Measurements from ENCODE around the gene REG1A. TPM values are rescaled to one million over a fixed set of nuclear protein-coding genes. Genes with fewer than 3 reads are reported as not detected.

Gene REG1A
- total and polyA plus RNA-seq, 9 of the 15 experiments (the other 6 are each of a cell fraction or from before 2014, with no cell fraction given): 3.1 TPM; not detected in 8

DNA sequence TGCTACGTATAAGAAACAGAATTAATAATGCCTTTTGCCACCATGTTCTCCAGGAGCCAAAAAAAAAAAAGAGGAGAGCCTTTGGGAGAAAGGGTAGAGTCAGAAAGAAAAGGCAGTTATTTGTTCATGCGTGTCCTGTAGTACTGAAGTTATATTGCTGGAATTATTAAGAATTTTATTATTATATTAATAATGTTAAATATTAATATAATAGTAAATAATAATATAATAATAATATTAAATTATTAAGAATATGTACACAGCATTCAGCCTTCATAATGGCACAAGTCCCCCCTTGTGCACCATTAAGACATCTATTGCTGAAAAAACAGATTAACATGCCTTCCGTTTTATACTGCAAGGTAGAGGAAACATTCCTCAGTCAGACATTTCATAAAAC, 8.1 kb downstream of the REG1A start (continued):
- TF ChIP-seq, protein P1, sequence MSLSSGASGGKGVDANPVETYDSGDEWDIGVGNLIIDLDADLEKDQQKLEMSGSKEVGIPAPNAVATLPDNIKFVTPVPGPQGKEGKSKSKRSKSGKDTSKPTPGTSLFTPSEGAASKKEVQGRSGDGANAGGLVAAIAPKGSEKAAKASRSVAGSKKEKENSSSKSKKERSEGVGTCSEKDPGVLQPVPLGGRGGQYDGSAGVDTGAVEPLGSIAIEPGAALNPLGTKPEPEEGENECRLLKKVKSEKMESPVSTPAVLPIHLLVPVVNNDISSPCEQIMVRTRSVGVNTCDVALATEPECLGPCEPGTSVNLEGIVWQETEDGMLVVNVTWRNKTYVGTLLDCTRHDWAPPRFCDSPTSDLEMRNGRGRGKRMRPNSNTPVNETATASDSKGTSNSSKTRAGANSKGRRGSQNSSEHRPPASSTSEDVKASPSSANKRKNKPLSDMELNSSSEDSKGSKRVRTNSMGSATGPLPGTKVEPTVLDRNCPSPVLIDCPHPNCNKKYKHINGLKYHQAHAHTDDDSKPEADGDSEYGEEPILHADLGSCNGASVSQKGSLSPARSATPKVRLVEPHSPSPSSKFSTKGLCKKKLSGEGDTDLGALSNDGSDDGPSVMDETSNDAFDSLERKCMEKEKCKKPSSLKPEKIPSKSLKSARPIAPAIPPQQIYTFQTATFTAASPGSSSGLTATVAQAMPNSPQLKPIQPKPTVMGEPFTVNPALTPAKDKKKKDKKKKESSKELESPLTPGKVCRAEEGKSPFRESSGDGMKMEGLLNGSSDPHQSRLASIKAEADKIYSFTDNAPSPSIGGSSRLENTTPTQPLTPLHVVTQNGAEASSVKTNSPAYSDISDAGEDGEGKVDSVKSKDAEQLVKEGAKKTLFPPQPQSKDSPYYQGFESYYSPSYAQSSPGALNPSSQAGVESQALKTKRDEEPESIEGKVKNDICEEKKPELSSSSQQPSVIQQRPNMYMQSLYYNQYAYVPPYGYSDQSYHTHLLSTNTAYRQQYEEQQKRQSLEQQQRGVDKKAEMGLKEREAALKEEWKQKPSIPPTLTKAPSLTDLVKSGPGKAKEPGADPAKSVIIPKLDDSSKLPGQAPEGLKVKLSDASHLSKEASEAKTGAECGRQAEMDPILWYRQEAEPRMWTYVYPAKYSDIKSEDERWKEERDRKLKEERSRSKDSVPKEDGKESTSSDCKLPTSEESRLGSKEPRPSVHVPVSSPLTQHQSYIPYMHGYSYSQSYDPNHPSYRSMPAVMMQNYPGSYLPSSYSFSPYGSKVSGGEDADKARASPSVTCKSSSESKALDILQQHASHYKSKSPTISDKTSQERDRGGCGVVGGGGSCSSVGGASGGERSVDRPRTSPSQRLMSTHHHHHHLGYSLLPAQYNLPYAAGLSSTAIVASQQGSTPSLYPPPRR (CRISPR knock-in tag; IDR thresholded peaks at IDR 0.05; ENCODE audit: borderline replicate concordance): no peak

DNA sequence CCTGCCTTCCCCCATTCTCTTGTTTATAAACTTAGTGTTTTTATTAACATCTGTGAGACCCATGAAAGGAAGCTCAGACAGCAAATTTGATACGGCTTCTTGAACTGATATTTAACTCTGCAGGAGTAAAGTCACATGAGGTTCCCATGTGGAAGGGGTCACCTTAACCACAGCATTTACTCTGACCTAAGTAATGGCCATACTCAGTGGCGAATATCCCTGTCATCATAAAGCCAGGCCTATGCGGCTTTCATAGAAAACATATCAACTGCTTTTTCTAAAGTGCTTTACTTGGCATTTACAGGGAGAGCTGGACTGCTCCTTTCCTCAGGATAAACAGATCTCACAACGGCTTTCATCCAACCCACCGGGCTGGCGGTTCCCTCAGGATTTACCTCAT, 9.0 kb downstream of the REG1A start:
- no peaks in the 10 kb centered on the region for H3K4me1 ChIP-seq (replicated peaks in 1 of 2; ENCODE audit: control insufficient read depth in 2 of 2, insufficient read depth in 2 of 2, low read length in 2 of 2)
- no peaks in the 10 kb centered on the region for H3K9me3 ChIP-seq (replicated peaks; ENCODE audit: control insufficient read depth, insufficient read depth, low read depth, low read length)
- in situ Hi-C loops (cut with MboI): no loop called here
- ChIA-PET CTCF (ENCODE audit: low intra/inter-chr PET ratio) (no interaction called here), POLR2A (no interaction called here)
- BruUV-seq (replicated peaks): no TSS peak
- H3K4me2 ChIP-seq (ENCODE audit: insufficient read depth, low read length): no peak overlapping the region
- H2AFZ ChIP-seq (ENCODE audit: low read depth, low read length): no peak overlapping the region
- TF ChIP-seq CHD1 (IDR thresholded peaks at IDR 0.05; ENCODE audit: low read length) (no peak), ARHGAP35 (IDR thresholded peaks at IDR 0.05; ENCODE audit: partially characterized antibody) (no peak), CBX5 (IDR thresholded peaks at IDR 0.05; ENCODE audit: borderline replicate concordance, low read depth) (no peak)
- TF ChIP-seq, protein P2, sequence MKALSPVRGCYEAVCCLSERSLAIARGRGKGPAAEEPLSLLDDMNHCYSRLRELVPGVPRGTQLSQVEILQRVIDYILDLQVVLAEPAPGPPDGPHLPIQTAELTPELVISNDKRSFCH (CRISPR knock-in tag; IDR thresholded peaks at IDR 0.05): no peak
- TF ChIP-seq, protein P2 (tag; IDR thresholded peaks at IDR 0.05): no peak
- TF ChIP-seq, protein P3, sequence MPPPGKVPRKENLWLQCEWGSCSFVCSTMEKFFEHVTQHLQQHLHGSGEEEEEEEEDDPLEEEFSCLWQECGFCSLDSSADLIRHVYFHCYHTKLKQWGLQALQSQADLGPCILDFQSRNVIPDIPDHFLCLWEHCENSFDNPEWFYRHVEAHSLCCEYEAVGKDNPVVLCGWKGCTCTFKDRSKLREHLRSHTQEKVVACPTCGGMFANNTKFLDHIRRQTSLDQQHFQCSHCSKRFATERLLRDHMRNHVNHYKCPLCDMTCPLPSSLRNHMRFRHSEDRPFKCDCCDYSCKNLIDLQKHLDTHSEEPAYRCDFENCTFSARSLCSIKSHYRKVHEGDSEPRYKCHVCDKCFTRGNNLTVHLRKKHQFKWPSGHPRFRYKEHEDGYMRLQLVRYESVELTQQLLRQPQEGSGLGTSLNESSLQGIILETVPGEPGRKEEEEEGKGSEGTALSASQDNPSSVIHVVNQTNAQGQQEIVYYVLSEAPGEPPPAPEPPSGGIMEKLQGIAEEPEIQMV (tag; conservative IDR thresholded peaks at IDR 0.05; ENCODE audit: low read depth): no peak
- TF ChIP-seq, protein P4, sequence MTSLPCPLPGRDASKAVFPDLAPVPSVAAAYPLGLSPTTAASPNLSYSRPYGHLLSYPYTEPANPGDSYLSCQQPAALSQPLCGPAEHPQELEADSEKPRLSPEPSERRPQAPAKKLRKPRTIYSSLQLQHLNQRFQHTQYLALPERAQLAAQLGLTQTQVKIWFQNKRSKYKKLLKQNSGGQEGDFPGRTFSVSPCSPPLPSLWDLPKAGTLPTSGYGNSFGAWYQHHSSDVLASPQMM (CRISPR knock-in tag; IDR thresholded peaks at IDR 0.05): no peak
- no peaks in the 10 kb centered on the region for H3K9me1 ChIP-seq (ENCODE audit: control insufficient read depth, insufficient read depth, low read length)
- no peaks in the 10 kb centered on the region for H3K27me3 ChIP-seq (ENCODE audit: control insufficient read depth in 2 of 2, insufficient read depth in 2 of 2, low read length in 2 of 2)
- no peak for FAIRE-seq
- H3K9ac ChIP-seq (ENCODE audit: insufficient read depth in 1 of 2, low read depth in 2 of 2, low read length in 2 of 2): no peak overlapping the region
- H3K27ac ChIP-seq (ENCODE audit: extremely low read depth, low read depth, low read length): no peak overlapping the region
- H3K4me3 ChIP-seq: no peak overlapping the region
- no peaks in the 10 kb centered on the region for H3K36me3 ChIP-seq (ENCODE audit: control insufficient read depth, insufficient read depth, low read length)
- WGBS (ENCODE audit: insufficient coverage, low coverage, missing lambda C conversion rate): 1% methylated on average over 6 of the region's 6 CpGs
- H3K79me2 ChIP-seq (ENCODE audit: control insufficient read depth, insufficient read depth, low read length): no peaks in the 10 kb centered on the region
- intact Hi-C loops (cut with micrococcal nuclease): no loop called here
- ATAC-seq: no peak
- DNase-seq (ENCODE audit: extremely low read depth in 1 of 4, low spot score in 3 of 4): no peak
- no peaks in the 10 kb centered on the region for H4K20me1 ChIP-seq (replicated peaks; ENCODE audit: control insufficient read depth, insufficient read depth, low read length)

Measured in K562 (cell line).